H1 (cell line): Measurements from ENCODE around the gene XPOT. TPM values are rescaled to one million over a fixed set of nuclear protein-coding genes. Genes with fewer than 3 reads are reported as not detected.

Experiments
- CTCF ChIA-PET: fragments of 300-600 bp; sonication (Branson Sonifier 250); formaldehyde crosslinking; loops from one replicate; lab custom pipeline; 2021; ENCODE audit not compliant: partially characterized antibody; lab: Charles Lee
- POLR2A ChIA-PET: fragments of 300-600 bp; sonication (Branson Sonifier 250); formaldehyde crosslinking; loops from one replicate; lab custom pipeline; 2021; ENCODE audit warnings: inconsistent platforms; ENCODE audit not compliant: partially characterized antibody; lab: Charles Lee
- DNase-seq, 2 experiments: peaks; one replicate each; pipeline versions ENCODE4 v3.0.0 to v3.0.0-alpha.2; 2010 to 2022; ENCODE audit warnings: low spot score in 2 of 2, low read depth in 1 of 2, mixed read lengths in 1 of 2
- FAIRE-seq: peaks from 2 replicates; lab custom pipeline; 2011; peaks lifted over from hg19 to GRCh38; lab: Jason Lieb, UNC
- H2AFZ ChIP-seq: 2 replicates; pipeline ENCODE4 v1.8.1; 2012; ENCODE audit warnings: low read length, inconsistent platforms
- H2AK5ac ChIP-seq: 2 replicates; pipeline ENCODE4 v1.6.1; 2013; ENCODE audit warnings: low read depth, low read length
- H2BK120ac ChIP-seq: replicated peaks from 2 replicates; pipeline ENCODE3; 2013; ENCODE audit warnings: low read depth, low read length, inconsistent platforms
- H2BK12ac ChIP-seq: 2 replicates; pipeline ENCODE4 v1.6.1; 2013; ENCODE audit warnings: low read depth, low read length
- H2BK15ac ChIP-seq: 2 replicates; pipeline ENCODE4 v1.6.1; 2013; ENCODE audit warnings: low read length
- H2BK20ac ChIP-seq: 2 replicates; pipeline ENCODE4 v1.6.1; 2013; ENCODE audit warnings: low read length
- H2BK5ac ChIP-seq: 2 replicates; pipeline ENCODE4 v1.6.1; 2013; ENCODE audit warnings: low read depth, low read length
- H3K14ac ChIP-seq: 2 replicates; pipeline ENCODE4 v1.6.1; 2013; ENCODE audit warnings: inconsistent platforms; ENCODE audit not compliant: insufficient read length
- H3K18ac ChIP-seq: 2 replicates; pipeline ENCODE4 v1.6.1; 2013; ENCODE audit warnings: low read length; ENCODE audit errors: extremely low read depth
- H3K23ac ChIP-seq: 2 replicates; pipeline ENCODE4 v1.6.1; 2013; ENCODE audit warnings: inconsistent platforms; ENCODE audit not compliant: insufficient read length
- H3K23me2 ChIP-seq: 2 replicates; pipeline ENCODE4 v1.6.1; 2013; ENCODE audit warnings: low read depth, low read length
- H3K27ac ChIP-seq: 2 replicates; pipeline ENCODE4 v1.6.1; 2011; ENCODE audit warnings: low read depth, low read length, inconsistent platforms
- H3K27me3 ChIP-seq, 4 experiments: replicated peaks in 1 of 4; 1 replicate in 1 of 4; 2 replicates in 3 of 4; pipeline versions ENCODE4 v1.6.1 to v1.8.1; 2011 to 2013; ENCODE audit warnings: low read length in 3 of 4, mild to moderate bottlenecking in 3 of 4, inconsistent platforms in 2 of 4, mixed read lengths in 2 of 4, moderate library complexity in 1 of 4; ENCODE audit not compliant: control insufficient read depth in 3 of 4, insufficient read depth in 3 of 4; ENCODE audit errors: extremely low read depth in 1 of 4
- H3K36me3 ChIP-seq, 4 experiments: 2 replicates each; pipeline versions ENCODE4 v1.6.1 to v1.8.1; 2011 to 2013; ENCODE audit warnings: mild to moderate bottlenecking in 4 of 4, low read length in 3 of 4, moderate library complexity in 2 of 4, control low read depth in 1 of 4, inconsistent platforms in 1 of 4; ENCODE audit not compliant: insufficient read depth in 4 of 4, control insufficient read depth in 2 of 4
- H3K4ac ChIP-seq: replicated peaks from 2 replicates; pipeline ENCODE3; 2013; ENCODE audit warnings: low read length, low read depth, mixed read lengths, inconsistent platforms; ENCODE audit not compliant: insufficient read length
- H3K4me1 ChIP-seq, 4 experiments: replicated peaks in 1 of 4; 1 replicate in 1 of 4; 2 replicates in 3 of 4; pipeline versions ENCODE4 v1.6.1 to v1.8.1; 2011 to 2013; ENCODE audit warnings: low read length in 3 of 4, inconsistent platforms in 2 of 4, mixed read lengths in 1 of 4; ENCODE audit not compliant: insufficient read depth in 4 of 4, control insufficient read depth in 3 of 4
- H3K4me2 ChIP-seq, 2 experiments: 2 replicates each; pipeline versions ENCODE4 v1.6.1 to v1.8.1; 2011 to 2013; ENCODE audit warnings: low read depth in 2 of 2, low read length in 2 of 2, control low read depth in 1 of 2, inconsistent platforms in 1 of 2, mild to moderate bottlenecking in 1 of 2; ENCODE audit not compliant: insufficient read depth in 1 of 2
- H3K4me3 ChIP-seq, 4 experiments: fragments of 200-600, 300-600 bp in 1 of 4; sonication (generic), shearing (Covaris generic), sonication (Bioruptor Twin) in 1 of 4; 2 replicates each; pipeline versions ENCODE4 v1.5.1 to v1.8.1; 2011 to 2016; ENCODE audit warnings: low read length in 4 of 4, low read depth in 3 of 4, control low read depth in 2 of 4, inconsistent platforms in 2 of 4, mild to moderate bottlenecking in 2 of 4, mixed read lengths in 1 of 4, moderate library complexity in 1 of 4; ENCODE audit not compliant: insufficient read depth in 2 of 4; ENCODE audit errors: extremely low read depth in 1 of 4
- H3K56ac ChIP-seq: replicated peaks from 2 replicates; pipeline ENCODE3; 2013; ENCODE audit warnings: low read depth, mild to moderate bottlenecking, mixed read lengths, low read length, inconsistent platforms; ENCODE audit not compliant: insufficient read length
- H3K79me1 ChIP-seq: 2 replicates; pipeline ENCODE4 v1.6.1; 2013; ENCODE audit warnings: low read depth, low read length, control low read depth
- H3K79me2 ChIP-seq, 2 experiments: 2 replicates each; pipeline versions ENCODE4 v1.6.1 to v1.8.1; 2012 to 2013; ENCODE audit warnings: low read length in 2 of 2, mild to moderate bottlenecking in 2 of 2, inconsistent platforms in 1 of 2; ENCODE audit not compliant: insufficient read depth in 2 of 2, control insufficient read depth in 1 of 2
- H3K9ac ChIP-seq, 4 experiments: replicated peaks in 1 of 4; 1 replicate in 1 of 4; 2 replicates in 3 of 4; pipeline versions ENCODE4 v1.6.1 to v1.8.1; 2011 to 2013; ENCODE audit warnings: low read depth in 3 of 4, low read length in 3 of 4, control low read depth in 2 of 4, mild to moderate bottlenecking in 2 of 4, moderate library complexity in 2 of 4, inconsistent platforms in 1 of 4; ENCODE audit errors: extremely low read depth in 1 of 4
- H3K9me3 ChIP-seq, 2 experiments: 2 replicates each; pipeline versions ENCODE4 v1.6.1 to v1.8.1; 2012 to 2013; ENCODE audit warnings: mild to moderate bottlenecking in 2 of 2, moderate library complexity in 2 of 2, control low read depth in 1 of 2, inconsistent platforms in 1 of 2, low read depth in 1 of 2, low read length in 1 of 2, mixed read lengths in 1 of 2; ENCODE audit not compliant: insufficient read depth in 2 of 2
- H4K20me1 ChIP-seq, 2 experiments: replicated peaks in 1 of 2; 2 replicates each; pipeline versions ENCODE3 to v1.8.1; 2011 to 2013; ENCODE audit warnings: inconsistent platforms in 2 of 2, low read length in 2 of 2, mild to moderate bottlenecking in 1 of 2; ENCODE audit not compliant: insufficient read depth in 2 of 2, control insufficient read depth in 1 of 2
- H4K5ac ChIP-seq: 2 replicates; pipeline ENCODE4 v1.6.1; 2013; ENCODE audit warnings: low read length, low read depth, mixed read lengths, inconsistent platforms; ENCODE audit not compliant: insufficient read length
- H4K8ac ChIP-seq: 2 replicates; pipeline ENCODE4 v1.8.0; 2013; ENCODE audit warnings: mild to moderate bottlenecking, moderate library complexity, low read length, inconsistent platforms; ENCODE audit not compliant: insufficient read depth; ENCODE audit errors: extremely low read depth
- H4K91ac ChIP-seq: replicated peaks from 2 replicates; pipeline ENCODE3; 2013; ENCODE audit warnings: low read length, mixed read lengths, inconsistent platforms; ENCODE audit not compliant: insufficient read length
- BCL11A ChIP-seq, 2 experiments: IDR thresholded peaks; one replicate each; pipeline ENCODE4 v1.6.1; 2011; ENCODE audit warnings: low read depth in 2 of 2, low read length in 2 of 2, mild to moderate bottlenecking in 2 of 2
- HDAC6 ChIP-seq: IDR thresholded peaks from one replicate; pipeline ENCODE4 v1.7.1; 2012; ENCODE audit warnings: low read depth, mild to moderate bottlenecking, inconsistent platforms, low read length, moderate library complexity
- KDM4A ChIP-seq: IDR thresholded peaks from one replicate; pipeline ENCODE4 v1.7.1; 2012; ENCODE audit warnings: low read depth, mild to moderate bottlenecking, moderate library complexity, low read length, inconsistent platforms; ENCODE audit not compliant: severe bottlenecking
- polyA plus RNA-seq, 7 experiments: library from polyadenylated mRNA; depleted of rRNA in 3 of 7; stranded (reverse) in 5 of 7; unstranded in 2 of 7; fragments of >200 nt in 5 of 7; fragments of 200-250 nt in 2 of 7; gene quantifications; 1 replicate in 5 of 7; 2 replicates in 1 of 7; 4 replicates in 1 of 7; pipeline versions ENCODE4 v1.2.1 to v1.2.3, GENCODE V29; 2011 to 2013; ENCODE audit warnings: missing spikeins in 2 of 7, mixed read lengths in 2 of 7
- total RNA-seq: library from RNA; stranded (reverse); fragmentation: NEBNext Ultra II Directional; extraction: Animal tissue kit (Norgen Biotek cat#: 25700); gene quantifications from 2 replicates; pipeline ENCODE4 v1.2.1, GENCODE V29; 2021

The XPOT gene
- total and polyA plus RNA-seq, 2 of the 8 experiments (the other 6 are each of a cell fraction or from before 2014, with no cell fraction given), result 38.8 to 176 TPM

- H3K56ac ChIP-seq, result no peak overlapping the region
- H4K5ac ChIP-seq, result no peak overlapping the region
- H3K23me2 ChIP-seq, result no peaks in the 10 kb centered on the region
- H4K8ac ChIP-seq, result no peak overlapping the region
- H3K27me3 ChIP-seq, result no peaks in the 10 kb centered on the region
- no peak overlapping the region for H3K9ac ChIP-seq
- FAIRE-seq (no peak), DNase-seq (no peak)
- no peak overlapping the region for H4K91ac ChIP-seq
- H3K14ac ChIP-seq, result no peak overlapping the region
- H3K4me3 ChIP-seq, result no peak overlapping the region
- H2AK5ac ChIP-seq, result no peak overlapping the region
- ChIA-PET POLR2A (interaction anchor here (1.0 to 2.5 kb wide), 9 partner anchors 9 to 29 kb away, joined by 3 to 11 read pairs (median 6); partner anchors contain the start of gene XPOT), CTCF (no interaction called here)
- no peaks in the 10 kb centered on the region for H3K4me1 ChIP-seq
- H2BK20ac ChIP-seq, result no peak overlapping the region
- H3K79me2 ChIP-seq, result peaks cover 0 to 4% of the 10 kb centered on the region in 2 experiments; a peak in 1 of 4 replicates
- H4K20me1 ChIP-seq, result peaks cover 0 to 2% of the 10 kb centered on the region in 2 experiments
- H3K23ac ChIP-seq, result no peak overlapping the region
- no peak overlapping the region for H3K18ac ChIP-seq
- H3K79me1 ChIP-seq, result peaks cover under 1% of the 10 kb centered on the region; the same call in 1 of the 2 replicates
- no peak overlapping the region for H2BK120ac ChIP-seq
- no peak overlapping the region for H2BK5ac ChIP-seq
- no peak overlapping the region for H2BK12ac ChIP-seq
- no peak overlapping the region for H3K4ac ChIP-seq
- H3K27ac ChIP-seq, result no peak overlapping the region
- H3K4me2 ChIP-seq, result no peak overlapping the region
- H3K9me3 ChIP-seq, result no peaks in the 10 kb centered on the region
- no peak overlapping the region for H2AFZ ChIP-seq
- peaks cover 37 to 99% (median 70%) of the 10 kb centered on the region in 4 experiments for H3K36me3 ChIP-seq
- no peak overlapping the region for H2BK15ac ChIP-seq
- no peak for TF ChIP-seq HDAC6
- no peak for TF ChIP-seq KDM4A
- no peak for TF ChIP-seq BCL11A (IDR thresholded peaks at IDR 0.05; ENCODE audit: low read depth in 2 of 2, low read length in 2 of 2)
Measured at GRCh38 chr12:64418209-64418608, 14.0 kb downstream of the XPOT start.
